H1 (cell line): ENCODE results near the gene MRPS26. TPM values are rescaled to one million over a fixed set of nuclear protein-coding genes. Genes with fewer than 3 reads are reported as not detected.

Experiments
- CTCF ChIA-PET: fragments of 300-600 bp; sonication (Branson Sonifier 250); formaldehyde crosslinking; loops from one replicate; lab custom pipeline; 2021; ENCODE audit not compliant: partially characterized antibody; lab: Charles Lee
- POLR2A ChIA-PET: fragments of 300-600 bp; sonication (Branson Sonifier 250); formaldehyde crosslinking; loops from one replicate; lab custom pipeline; 2021; ENCODE audit warnings: inconsistent platforms; ENCODE audit not compliant: partially characterized antibody; lab: Charles Lee
- DNase-seq, 2 experiments: peaks; one replicate each; pipeline versions ENCODE4 v3.0.0 to v3.0.0-alpha.2; 2010 to 2022; ENCODE audit warnings: low spot score in 2 of 2, low read depth in 1 of 2, mixed read lengths in 1 of 2
- FAIRE-seq: peaks from 2 replicates; lab custom pipeline; 2011; peaks lifted over from hg19 to GRCh38; lab: Jason Lieb, UNC
- H2AFZ ChIP-seq: 2 replicates; pipeline ENCODE4 v1.8.1; 2012; ENCODE audit warnings: low read length, inconsistent platforms
- H2AK5ac ChIP-seq: 2 replicates; pipeline ENCODE4 v1.6.1; 2013; ENCODE audit warnings: low read depth, low read length
- H2BK120ac ChIP-seq: replicated peaks from 2 replicates; pipeline ENCODE3; 2013; ENCODE audit warnings: low read depth, low read length, inconsistent platforms
- H2BK12ac ChIP-seq: 2 replicates; pipeline ENCODE4 v1.6.1; 2013; ENCODE audit warnings: low read depth, low read length
- H2BK15ac ChIP-seq: 2 replicates; pipeline ENCODE4 v1.6.1; 2013; ENCODE audit warnings: low read length
- H2BK20ac ChIP-seq: 2 replicates; pipeline ENCODE4 v1.6.1; 2013; ENCODE audit warnings: low read length
- H2BK5ac ChIP-seq: 2 replicates; pipeline ENCODE4 v1.6.1; 2013; ENCODE audit warnings: low read depth, low read length
- H3K14ac ChIP-seq: 2 replicates; pipeline ENCODE4 v1.6.1; 2013; ENCODE audit warnings: inconsistent platforms; ENCODE audit not compliant: insufficient read length
- H3K18ac ChIP-seq: 2 replicates; pipeline ENCODE4 v1.6.1; 2013; ENCODE audit warnings: low read length; ENCODE audit errors: extremely low read depth
- H3K23ac ChIP-seq: 2 replicates; pipeline ENCODE4 v1.6.1; 2013; ENCODE audit warnings: inconsistent platforms; ENCODE audit not compliant: insufficient read length
- H3K23me2 ChIP-seq: 2 replicates; pipeline ENCODE4 v1.6.1; 2013; ENCODE audit warnings: low read depth, low read length
- H3K27ac ChIP-seq: 2 replicates; pipeline ENCODE4 v1.6.1; 2011; ENCODE audit warnings: low read depth, low read length, inconsistent platforms
- H3K27me3 ChIP-seq, 4 experiments: replicated peaks in 1 of 4; 1 replicate in 1 of 4; 2 replicates in 3 of 4; pipeline versions ENCODE4 v1.6.1 to v1.8.1; 2011 to 2013; ENCODE audit warnings: low read length in 3 of 4, mild to moderate bottlenecking in 3 of 4, inconsistent platforms in 2 of 4, mixed read lengths in 2 of 4, moderate library complexity in 1 of 4; ENCODE audit not compliant: control insufficient read depth in 3 of 4, insufficient read depth in 3 of 4; ENCODE audit errors: extremely low read depth in 1 of 4
- H3K36me3 ChIP-seq, 4 experiments: 2 replicates each; pipeline versions ENCODE4 v1.6.1 to v1.8.1; 2011 to 2013; ENCODE audit warnings: mild to moderate bottlenecking in 4 of 4, low read length in 3 of 4, moderate library complexity in 2 of 4, control low read depth in 1 of 4, inconsistent platforms in 1 of 4; ENCODE audit not compliant: insufficient read depth in 4 of 4, control insufficient read depth in 2 of 4
- H3K4ac ChIP-seq: replicated peaks from 2 replicates; pipeline ENCODE3; 2013; ENCODE audit warnings: low read length, low read depth, mixed read lengths, inconsistent platforms; ENCODE audit not compliant: insufficient read length
- H3K4me1 ChIP-seq, 4 experiments: replicated peaks in 1 of 4; 1 replicate in 1 of 4; 2 replicates in 3 of 4; pipeline versions ENCODE4 v1.6.1 to v1.8.1; 2011 to 2013; ENCODE audit warnings: low read length in 3 of 4, inconsistent platforms in 2 of 4, mixed read lengths in 1 of 4; ENCODE audit not compliant: insufficient read depth in 4 of 4, control insufficient read depth in 3 of 4
- H3K4me2 ChIP-seq, 2 experiments: 2 replicates each; pipeline versions ENCODE4 v1.6.1 to v1.8.1; 2011 to 2013; ENCODE audit warnings: low read depth in 2 of 2, low read length in 2 of 2, control low read depth in 1 of 2, inconsistent platforms in 1 of 2, mild to moderate bottlenecking in 1 of 2; ENCODE audit not compliant: insufficient read depth in 1 of 2
- H3K4me3 ChIP-seq, 4 experiments: fragments of 200-600, 300-600 bp in 1 of 4; sonication (generic), shearing (Covaris generic), sonication (Bioruptor Twin) in 1 of 4; 2 replicates each; pipeline versions ENCODE4 v1.5.1 to v1.8.1; 2011 to 2016; ENCODE audit warnings: low read length in 4 of 4, low read depth in 3 of 4, control low read depth in 2 of 4, inconsistent platforms in 2 of 4, mild to moderate bottlenecking in 2 of 4, mixed read lengths in 1 of 4, moderate library complexity in 1 of 4; ENCODE audit not compliant: insufficient read depth in 2 of 4; ENCODE audit errors: extremely low read depth in 1 of 4
- H3K56ac ChIP-seq: replicated peaks from 2 replicates; pipeline ENCODE3; 2013; ENCODE audit warnings: low read depth, mild to moderate bottlenecking, mixed read lengths, low read length, inconsistent platforms; ENCODE audit not compliant: insufficient read length
- H3K79me1 ChIP-seq: 2 replicates; pipeline ENCODE4 v1.6.1; 2013; ENCODE audit warnings: low read depth, low read length, control low read depth
- H3K79me2 ChIP-seq, 2 experiments: 2 replicates each; pipeline versions ENCODE4 v1.6.1 to v1.8.1; 2012 to 2013; ENCODE audit warnings: low read length in 2 of 2, mild to moderate bottlenecking in 2 of 2, inconsistent platforms in 1 of 2; ENCODE audit not compliant: insufficient read depth in 2 of 2, control insufficient read depth in 1 of 2
- H3K9ac ChIP-seq, 4 experiments: replicated peaks in 1 of 4; 1 replicate in 1 of 4; 2 replicates in 3 of 4; pipeline versions ENCODE4 v1.6.1 to v1.8.1; 2011 to 2013; ENCODE audit warnings: low read depth in 3 of 4, low read length in 3 of 4, control low read depth in 2 of 4, mild to moderate bottlenecking in 2 of 4, moderate library complexity in 2 of 4, inconsistent platforms in 1 of 4; ENCODE audit errors: extremely low read depth in 1 of 4
- H3K9me3 ChIP-seq, 2 experiments: 2 replicates each; pipeline versions ENCODE4 v1.6.1 to v1.8.1; 2012 to 2013; ENCODE audit warnings: mild to moderate bottlenecking in 2 of 2, moderate library complexity in 2 of 2, control low read depth in 1 of 2, inconsistent platforms in 1 of 2, low read depth in 1 of 2, low read length in 1 of 2, mixed read lengths in 1 of 2; ENCODE audit not compliant: insufficient read depth in 2 of 2
- H4K20me1 ChIP-seq, 2 experiments: replicated peaks in 1 of 2; 2 replicates each; pipeline versions ENCODE3 to v1.8.1; 2011 to 2013; ENCODE audit warnings: inconsistent platforms in 2 of 2, low read length in 2 of 2, mild to moderate bottlenecking in 1 of 2; ENCODE audit not compliant: insufficient read depth in 2 of 2, control insufficient read depth in 1 of 2
- H4K5ac ChIP-seq: 2 replicates; pipeline ENCODE4 v1.6.1; 2013; ENCODE audit warnings: low read length, low read depth, mixed read lengths, inconsistent platforms; ENCODE audit not compliant: insufficient read length
- H4K8ac ChIP-seq: 2 replicates; pipeline ENCODE4 v1.8.0; 2013; ENCODE audit warnings: mild to moderate bottlenecking, moderate library complexity, low read length, inconsistent platforms; ENCODE audit not compliant: insufficient read depth; ENCODE audit errors: extremely low read depth
- H4K91ac ChIP-seq: replicated peaks from 2 replicates; pipeline ENCODE3; 2013; ENCODE audit warnings: low read length, mixed read lengths, inconsistent platforms; ENCODE audit not compliant: insufficient read length
- ATF3 ChIP-seq: IDR thresholded peaks from 2 replicates; pipeline ENCODE4 v1.6.1; 2011; ENCODE audit warnings: low read depth, mild to moderate bottlenecking, low read length; ENCODE audit not compliant: insufficient read depth
- BRCA1 ChIP-seq: IDR thresholded peaks from 2 replicates; pipeline ENCODE4 v1.6.1; 2012; ENCODE audit warnings: low read depth, low read length, improper control_type of control experiment
- CBX5 ChIP-seq: fragments of 300-800, 300-1000 bp; sonication (generic); IDR thresholded peaks from 2 replicates; pipeline ENCODE4 v1.7.1; 2016; ENCODE audit warnings: antibody characterized with exemption, low read length, low read depth
- CEBPB ChIP-seq: IDR thresholded peaks from 2 replicates; pipeline ENCODE4 v1.6.1; 2012; ENCODE audit warnings: low read depth, low read length
- CTCF ChIP-seq, 3 experiments: IDR thresholded peaks; 1 replicate in 2 of 3; 2 replicates in 1 of 3; pipeline versions ENCODE4 v1.5.1 to v1.6.1; 2011; ENCODE audit warnings: low read length in 3 of 3, mild to moderate bottlenecking in 3 of 3, inconsistent platforms in 2 of 3, low read depth in 1 of 3, moderate library complexity in 1 of 3; ENCODE audit not compliant: insufficient read depth in 1 of 3; ENCODE audit errors: control extremely low read depth in 1 of 3
- KDM4A ChIP-seq: IDR thresholded peaks from one replicate; pipeline ENCODE4 v1.7.1; 2012; ENCODE audit warnings: low read depth, mild to moderate bottlenecking, moderate library complexity, low read length, inconsistent platforms; ENCODE audit not compliant: severe bottlenecking
- RFX5 ChIP-seq: IDR thresholded peaks from 2 replicates; pipeline ENCODE4 v1.6.1; 2011; ENCODE audit warnings: low read depth, low read length, improper control_type of control experiment, borderline replicate concordance
- SP4 ChIP-seq: IDR thresholded peaks from 2 replicates; pipeline ENCODE4 v1.6.1; 2012; ENCODE audit warnings: low read length, inconsistent platforms
- SUZ12 ChIP-seq: fragments of 200-600 bp; sonication (generic); IDR thresholded peaks from 2 replicates; pipeline ENCODE4 v1.6.1; 2012; ENCODE audit warnings: mild to moderate bottlenecking, inconsistent platforms, low read length, moderate library complexity, mixed read lengths
- USF2 ChIP-seq: IDR thresholded peaks from 2 replicates; pipeline ENCODE4 v1.6.1; 2011; ENCODE audit warnings: low read length, improper control_type of control experiment
- WGBS, 2 experiments: shearing (Covaris generic) in 1 of 2; methylation state at CpG; one replicate each; pipeline versions ENCODE4 v1.1.6 to v1.1.7; 2013 to 2015; ENCODE audit warnings: low lambda C conversion rate in 2 of 2, mixed read lengths in 2 of 2, inconsistent platforms in 1 of 2, low coverage in 1 of 2, missing lambda C conversion rate in 1 of 2; ENCODE audit not compliant: insufficient replicate concordance in 2 of 2, insufficient coverage in 1 of 2, insufficient read length in 1 of 2; ENCODE audit errors: extremely low coverage in 1 of 2, missing lambda C conversion rate in 1 of 2; 5-methylcytosine and 5-hydroxymethylcytosine counted together
- polyA plus RNA-seq, 7 experiments: library from polyadenylated mRNA; depleted of rRNA in 3 of 7; stranded (reverse) in 5 of 7; unstranded in 2 of 7; fragments of >200 nt in 5 of 7; fragments of 200-250 nt in 2 of 7; gene quantifications; 1 replicate in 5 of 7; 2 replicates in 1 of 7; 4 replicates in 1 of 7; pipeline versions ENCODE4 v1.2.1 to v1.2.3, GENCODE V29; 2011 to 2013; ENCODE audit warnings: missing spikeins in 2 of 7, mixed read lengths in 2 of 7
- total RNA-seq: library from RNA; stranded (reverse); fragmentation: NEBNext Ultra II Directional; extraction: Animal tissue kit (Norgen Biotek cat#: 25700); gene quantifications from 2 replicates; pipeline ENCODE4 v1.2.1, GENCODE V29; 2021

Gene MRPS26
- total and polyA plus RNA-seq, 2 of the 8 experiments (the other 6 are each of a cell fraction or from before 2014, with no cell fraction given), result 83.6 to 103 TPM

- H3K4ac ChIP-seq, result no peak overlapping the region
- no peak overlapping the region for H4K91ac ChIP-seq
- POLR2A ChIA-PET, result interaction anchor here (1.9 kb wide), 1 partner anchor 13 kb away, joined by 4 read pairs; no protein-coding TSS in a partner anchor
- H4K5ac ChIP-seq, result no peak overlapping the region
- peaks cover 0 to 2% (median 0%) of the 10 kb centered on the region in 4 experiments; a peak in 1 of 7 replicates for H3K27me3 ChIP-seq
- no peaks in the 10 kb centered on the region for H3K79me1 ChIP-seq
- no peak overlapping the region for H3K4me2 ChIP-seq
- H3K14ac ChIP-seq, result no peak overlapping the region
- H2BK20ac ChIP-seq, result no peak overlapping the region
- H3K4me3 ChIP-seq, result no peak overlapping the region
- 96% methylated on average over 8 of the region's 8 CpGs; no CpG with 5 or more reads in 1 of the 2 experiments for WGBS, 2 experiments
- H2AK5ac ChIP-seq, result no peak overlapping the region
- no peak overlapping the region for H3K23ac ChIP-seq
- CTCF ChIA-PET, result interaction anchor here (0.7 kb wide), 1 partner anchor 314 kb away, joined by 3 read pairs; no protein-coding TSS in a partner anchor
- FAIRE-seq, result no peak
- no peak overlapping the region for H2AFZ ChIP-seq
- H3K9me3 ChIP-seq, result no peaks in the 10 kb centered on the region
- H3K23me2 ChIP-seq, result no peaks in the 10 kb centered on the region
- no peak overlapping the region for H3K9ac ChIP-seq
- peaks cover 0 to 7% of the 10 kb centered on the region in 2 experiments for H4K20me1 ChIP-seq
- no peak overlapping the region for H3K56ac ChIP-seq
- no peak overlapping the region for H4K8ac ChIP-seq
- peaks cover 20 to 45% (median 32%) of the 10 kb centered on the region in 4 experiments for H3K36me3 ChIP-seq
- H2BK15ac ChIP-seq, result no peak overlapping the region
- H3K79me2 ChIP-seq, result no peaks in the 10 kb centered on the region
- H2BK12ac ChIP-seq, result no peak overlapping the region
- no peak overlapping the region for H3K27ac ChIP-seq
- H2BK5ac ChIP-seq, result no peak overlapping the region
- H2BK120ac ChIP-seq, result no peak overlapping the region
- H3K18ac ChIP-seq, result no peak overlapping the region
- DNase-seq, result no peak
- no peaks in the 10 kb centered on the region for H3K4me1 ChIP-seq
- TF ChIP-seq CTCF (IDR thresholded peaks at IDR 0.05; ENCODE audit: control extremely low read depth in 1 of 3, insufficient read depth in 1 of 3, low read depth in 1 of 3, low read length in 3 of 3) (no peak), RFX5 (no peak), CEBPB (no peak), SP4 (no peak), ATF3 (no peak), CBX5 (no peak), USF2 (no peak), KDM4A (no peak), BRCA1 (no peak), SUZ12 (no peak)
Observed at GRCh38 chr20:3032624-3033023, 13.2 kb upstream of the MRPS26 start.
